Immature natural killer cell (primary cell): ENCODE measurements around the gene ADPRH. TPM values are rescaled to one million over a fixed set of nuclear protein-coding genes. Genes with fewer than 3 reads are reported as not detected.
"Not testable (repeated sequence)": the region's sequence is repeated elsewhere in the genome, so short reads cannot be mapped to it uniquely, and the experiment has no call there.

Experiments used
- DNase-seq, 3 donors: peaks; one replicate each; pipeline ENCODE4 v3.0.0; 2022; ENCODE audit warnings: mixed read lengths in 1 of 3
- H3K27ac Mint-ChIP-seq, 6 donors: one replicate each; pipeline ENCODE4 v1.8.0; 2020; ENCODE audit warnings: mixed read lengths in 6 of 6, mild to moderate bottlenecking in 5 of 6, inconsistent platforms in 4 of 6, moderate library complexity in 3 of 6
- H3K27me3 Mint-ChIP-seq, 3 donors: one replicate each; pipeline ENCODE4 v1.8.0; 2020 to 2021; ENCODE audit warnings: low read depth in 3 of 3, mild to moderate bottlenecking in 3 of 3, mixed read lengths in 3 of 3, moderate library complexity in 3 of 3, inconsistent platforms in 1 of 3
- H3K36me3 Mint-ChIP-seq, 3 donors: one replicate each; pipeline ENCODE4 v1.8.0; 2020; ENCODE audit warnings: mixed read lengths in 3 of 3, inconsistent platforms in 2 of 3, mild to moderate bottlenecking in 2 of 3
- H3K4me1 Mint-ChIP-seq, 2 donors: one replicate each; pipeline ENCODE4 v1.8.0; 2020; ENCODE audit warnings: inconsistent platforms in 2 of 2, mild to moderate bottlenecking in 2 of 2, mixed read lengths in 2 of 2, moderate library complexity in 1 of 2
- H3K4me3 Mint-ChIP-seq, 5 donors: one replicate each; pipeline ENCODE4 v1.8.0; 2020; ENCODE audit warnings: mild to moderate bottlenecking in 5 of 5, mixed read lengths in 5 of 5, inconsistent platforms in 3 of 5, moderate library complexity in 3 of 5
- H3K9me3 Mint-ChIP-seq, 6 donors: one replicate each; pipeline ENCODE4 v1.8.0; 2020; ENCODE audit warnings: mild to moderate bottlenecking in 6 of 6, mixed read lengths in 6 of 6, inconsistent platforms in 4 of 6, moderate library complexity in 3 of 6
- polyA plus RNA-seq, 3 donors: library from polyadenylated mRNA; unstranded; fragments of 300-500 nt; fragmentation: Illumina TruSeq; gene quantifications; one replicate each; pipeline ENCODE4 v1.2.3, GENCODE V29; 2021

ADPRH gene
- polyA plus RNA-seq, 3 donors from 2014 or later: 7.5 to 13.9 (median 9.4) TPM

DNA sequence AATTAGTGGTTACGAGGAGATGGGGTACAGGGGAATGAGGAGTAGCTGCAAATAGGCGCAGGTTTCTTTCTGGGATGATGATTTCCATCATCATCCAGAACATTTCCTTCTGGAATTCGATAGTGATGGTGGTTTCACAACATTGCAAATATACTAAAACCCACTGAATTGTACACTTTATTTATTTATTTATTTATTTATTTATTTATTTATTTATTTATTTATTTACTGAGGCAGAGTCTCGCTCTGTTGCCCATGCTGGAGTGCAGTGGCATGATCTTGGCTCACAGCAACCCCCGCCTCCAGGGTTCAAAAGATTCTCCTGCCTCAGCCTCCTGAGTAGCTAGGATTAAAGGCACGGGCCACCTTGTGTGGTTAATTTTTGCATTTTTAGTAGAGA lies 26.4 kb upstream of the ADPRH start:
- DNase-seq, H3K4me1 Mint-ChIP-seq, H3K36me3 Mint-ChIP-seq, H3K27ac Mint-ChIP-seq, H3K4me3 Mint-ChIP-seq, H3K9me3 Mint-ChIP-seq, H3K27me3 Mint-ChIP-seq: not testable (repeated sequence)

DNA sequence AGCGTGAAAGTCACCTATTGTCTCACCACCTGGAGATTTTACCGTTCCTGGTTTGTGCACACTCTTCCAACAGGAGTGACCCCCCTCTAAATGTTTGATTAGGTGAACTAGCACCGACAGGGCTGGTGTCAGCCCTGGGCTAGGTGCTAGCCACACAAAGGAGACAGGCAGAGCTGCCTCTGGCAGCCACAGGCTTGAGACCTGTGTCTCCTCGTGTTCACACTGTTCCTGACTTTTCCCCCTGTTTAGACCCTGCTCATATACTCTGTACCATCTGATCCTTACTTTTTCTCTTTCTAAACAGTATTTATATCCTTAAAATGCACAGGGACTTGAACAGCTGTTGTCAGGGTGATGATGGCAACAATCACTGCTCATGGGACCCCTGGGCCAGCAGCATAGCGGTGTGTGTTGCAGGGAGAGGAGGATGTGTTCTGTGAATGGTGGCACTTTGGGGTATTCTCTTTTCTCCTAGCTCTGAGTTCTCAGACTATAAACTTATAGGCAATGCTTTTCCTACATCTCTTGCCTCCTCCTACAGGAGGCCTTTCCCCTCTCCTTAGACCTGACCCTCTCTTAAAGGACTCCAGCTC lies 25.4 kb upstream of the ADPRH start:
- Mint-ChIP-seq H3K4me3 (no peak overlapping the region), H3K4me1 (no peaks in the 10 kb centered on the region), H3K27me3 (peaks cover 0 to 2% (median 2%) of the 10 kb centered on the region in 3 donors), H3K36me3 (no peaks in the 10 kb centered on the region), H3K27ac (no peak overlapping the region), H3K9me3 (no peaks in the 10 kb centered on the region)
- DNase-seq: no peak

DNA sequence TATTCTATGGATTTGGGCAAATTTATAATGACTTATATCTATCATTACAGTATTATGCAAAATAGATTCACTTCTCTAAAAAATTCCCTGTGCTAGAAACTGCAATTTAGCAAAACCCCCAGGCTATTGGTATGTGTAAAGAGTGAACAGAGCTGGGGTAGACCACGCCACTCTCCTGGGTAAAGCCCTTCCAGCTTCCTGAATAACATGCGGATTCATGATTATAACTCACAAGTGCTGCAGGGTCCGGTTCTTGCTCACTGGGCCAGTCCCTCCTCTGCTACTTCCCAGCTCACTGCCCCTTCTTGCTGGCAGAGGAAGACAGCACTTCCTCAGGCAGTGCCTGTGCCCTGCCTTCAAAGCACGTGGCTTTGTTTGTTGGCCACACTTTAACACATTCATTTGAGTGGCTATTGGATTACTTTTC lies 24.0 kb upstream of the ADPRH start:
- no peak overlapping the region for H3K27ac Mint-ChIP-seq
- DNase-seq: no peak
- no peaks in the 10 kb centered on the region for H3K36me3 Mint-ChIP-seq

DNA sequence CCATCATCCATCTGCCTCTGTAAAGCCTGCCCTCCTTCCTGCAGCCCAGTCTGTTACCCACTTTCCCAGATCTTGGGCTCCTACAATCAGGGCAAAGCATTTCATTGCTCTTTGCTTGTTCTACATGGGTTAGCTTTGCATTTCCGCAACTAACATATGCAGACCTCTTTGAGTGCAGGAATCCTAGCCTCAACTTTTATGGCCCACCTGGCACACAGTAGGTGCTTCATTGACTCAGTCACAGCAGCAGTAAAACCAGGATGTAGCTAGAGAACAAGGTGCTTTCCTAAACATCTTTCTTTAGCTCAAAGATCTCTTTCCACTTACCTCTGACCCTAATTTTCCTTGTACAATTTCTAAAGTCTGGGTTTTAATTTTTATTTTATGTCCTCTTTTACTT lies 23.4 kb upstream of the ADPRH start:
- DNase-seq: no peak
- Mint-ChIP-seq H3K4me1 (no peaks in the 10 kb centered on the region), H3K27me3 (peaks cover 0 to 5% (median 2%) of the 10 kb centered on the region in 3 donors)

More for the DNA sequence above, 24.0 kb upstream of the ADPRH start:
- Mint-ChIP-seq H3K4me1 (no peaks in the 10 kb centered on the region), H3K27me3 (peaks cover 0 to 3% (median 2%) of the 10 kb centered on the region in 3 donors), H3K4me3 (no peak overlapping the region), H3K9me3 (no peaks in the 10 kb centered on the region)

DNA sequence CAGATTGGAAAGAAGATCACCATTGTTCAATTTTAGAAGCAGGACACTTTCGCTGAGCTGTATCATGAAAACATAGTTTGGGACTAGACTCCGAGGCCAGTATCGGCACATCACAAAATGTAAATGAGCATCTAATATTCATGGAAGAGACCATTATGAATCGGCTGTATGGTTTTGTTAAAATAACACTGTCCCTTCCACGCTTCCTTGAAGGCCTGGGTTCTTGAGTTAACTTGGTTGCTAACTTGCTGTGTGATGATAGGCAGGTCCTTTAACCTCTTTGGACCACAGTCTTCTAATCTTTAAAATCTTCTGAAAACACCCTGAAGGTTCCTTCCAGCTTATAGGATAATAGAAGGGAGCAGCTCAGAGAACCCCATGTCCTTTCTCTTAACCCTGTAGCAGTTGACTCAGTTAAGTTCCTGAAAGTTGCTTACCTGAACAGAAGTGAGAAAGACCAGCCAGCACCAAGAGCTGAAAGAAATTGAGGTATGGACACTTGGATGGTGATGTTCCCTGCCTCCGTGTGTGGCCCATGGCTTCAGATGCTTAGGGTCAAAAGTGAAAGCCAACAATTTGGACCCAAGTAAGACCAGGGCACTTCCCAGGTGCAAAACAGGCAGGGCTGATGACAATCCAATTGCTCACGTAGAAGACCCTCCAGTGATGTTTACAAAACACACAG lies 22.0 kb upstream of the ADPRH start:
- peaks cover 0 to 2% (median 0%) of the 10 kb centered on the region in 6 donors for H3K9me3 Mint-ChIP-seq
- H3K27me3 Mint-ChIP-seq: peaks cover 0 to 5% (median 2%) of the 10 kb centered on the region in 3 donors
- no peak for DNase-seq
- no peak overlapping the region for H3K27ac Mint-ChIP-seq
- H3K4me3 Mint-ChIP-seq: no peak overlapping the region
- no peaks in the 10 kb centered on the region for H3K4me1 Mint-ChIP-seq
- H3K36me3 Mint-ChIP-seq: no peaks in the 10 kb centered on the region

More for the DNA sequence above, 23.4 kb upstream of the ADPRH start:
- Mint-ChIP-seq H3K9me3 (no peaks in the 10 kb centered on the region), H3K4me3 (no peak overlapping the region), H3K27ac (no peak overlapping the region), H3K36me3 (no peaks in the 10 kb centered on the region)

DNA sequence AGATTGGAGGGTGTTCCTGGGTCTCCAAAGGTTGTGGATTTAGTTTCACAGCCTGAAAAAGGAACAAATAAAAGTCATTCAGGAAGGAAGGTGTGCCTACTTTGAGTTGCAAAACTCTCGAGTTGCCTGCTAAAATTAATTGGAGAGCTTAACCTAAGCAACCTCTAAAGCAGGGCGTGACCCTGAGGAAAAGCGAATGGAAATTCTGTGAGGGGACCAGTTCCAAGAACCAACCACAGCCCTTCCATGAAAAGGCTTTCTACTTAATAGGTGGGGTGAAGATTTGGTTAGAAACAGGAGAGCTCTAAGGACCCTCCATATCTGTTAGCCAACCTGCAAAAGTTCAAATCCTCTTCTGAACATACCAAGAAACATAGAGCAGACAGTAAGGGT lies 21.4 kb upstream of the ADPRH start:
- Mint-ChIP-seq H3K27ac (no peak overlapping the region), H3K36me3 (no peaks in the 10 kb centered on the region), H3K27me3 (peaks cover 0 to 5% (median 2%) of the 10 kb centered on the region in 3 donors), H3K4me3 (no peak overlapping the region), H3K4me1 (no peaks in the 10 kb centered on the region), H3K9me3 (peaks cover 0 to 2% (median 0%) of the 10 kb centered on the region in 6 donors)
- DNase-seq: no peak

DNA sequence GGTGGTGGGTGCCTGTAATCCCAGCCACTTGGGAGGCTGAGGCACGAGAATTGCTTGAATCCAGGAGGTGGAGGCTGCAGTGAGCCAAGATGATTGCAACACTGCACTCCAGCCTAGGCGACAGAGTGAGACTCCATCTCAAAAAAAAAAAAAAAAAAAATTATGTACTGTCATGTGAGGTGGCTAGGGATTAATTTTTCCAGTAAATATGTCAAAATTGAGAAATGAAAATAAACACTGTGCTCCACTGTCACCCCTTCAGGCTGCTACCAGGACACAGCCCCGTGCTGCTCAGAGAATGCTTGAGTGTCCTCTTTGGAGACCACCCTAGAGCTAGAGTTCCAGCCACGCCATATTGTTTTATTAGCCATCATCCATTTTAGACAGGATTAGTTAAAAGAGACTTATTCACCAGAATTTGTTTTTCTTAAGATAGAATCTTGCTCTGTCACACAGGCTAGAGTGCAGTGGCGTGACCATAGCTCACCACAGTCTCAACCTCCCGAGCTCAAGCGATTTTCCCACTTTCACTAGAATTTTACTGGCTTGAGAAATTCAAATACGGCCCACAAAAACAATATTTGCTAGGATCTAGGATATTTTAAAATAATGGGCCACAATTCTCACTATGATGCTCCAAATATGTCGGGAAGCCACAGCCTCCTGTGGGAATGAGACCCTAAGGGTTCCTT lies 20.5 kb upstream of the ADPRH start:
- Mint-ChIP-seq H3K4me1 (no peaks in the 10 kb centered on the region), H3K4me3 (no peak overlapping the region), H3K27ac (no peak overlapping the region), H3K36me3 (no peaks in the 10 kb centered on the region), H3K9me3 (peaks cover 0 to 2% (median 0%) of the 10 kb centered on the region in 6 donors), H3K27me3 (peaks cover 0 to 7% (median 2%) of the 10 kb centered on the region in 3 donors)
- no peak for DNase-seq

DNA sequence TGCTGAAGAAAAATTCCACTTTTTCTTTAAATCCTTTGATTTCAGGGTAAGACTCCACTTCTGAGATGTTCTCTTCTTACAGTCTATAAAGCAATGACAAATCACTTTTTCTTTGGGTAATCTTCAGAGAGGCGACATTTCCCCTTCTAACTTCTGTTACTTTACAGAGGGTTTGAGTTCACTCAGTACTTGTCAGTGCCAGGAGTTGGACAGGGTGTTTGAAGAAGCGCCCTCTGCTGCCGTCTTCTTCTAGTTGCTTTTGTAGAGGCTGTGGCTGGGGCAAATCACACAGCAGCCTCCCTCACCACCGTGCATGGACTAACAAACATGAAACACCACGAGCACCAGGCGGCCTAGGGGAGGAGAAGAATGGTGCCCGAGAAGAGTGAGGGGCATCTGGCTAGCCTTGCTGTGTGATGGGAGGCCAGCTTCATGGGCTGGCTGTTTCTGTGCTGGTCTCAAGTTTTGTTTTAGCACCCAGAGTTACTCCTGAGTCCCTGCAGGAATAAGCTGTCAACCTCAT lies 19.8 kb upstream of the ADPRH start, which contains the start of gene CD80:
Gene CD80, minus strand, starts transcription at position 174 of the 523 bp plus-strand sequence. CDS start 1,886 bp downstream, outside the sequence.
- peak; percentile 13 to 36 (median 31) for DNase-seq
- peaks cover 0 to 7% (median 2%) of the 10 kb centered on the region in 3 donors for H3K27me3 Mint-ChIP-seq
- peak within 1 kb of the TSS in 1 of 5 donors; percentile 27 for H3K4me3 Mint-ChIP-seq
- H3K27ac Mint-ChIP-seq: no peak within 1 kb of the TSS
- peaks cover 0 to 2% (median 0%) of the 10 kb centered on the region in 6 donors for H3K9me3 Mint-ChIP-seq
- H3K36me3 Mint-ChIP-seq: no peaks in the 10 kb centered on the region
- H3K4me1 Mint-ChIP-seq: no peaks in the 10 kb centered on the region

DNA sequence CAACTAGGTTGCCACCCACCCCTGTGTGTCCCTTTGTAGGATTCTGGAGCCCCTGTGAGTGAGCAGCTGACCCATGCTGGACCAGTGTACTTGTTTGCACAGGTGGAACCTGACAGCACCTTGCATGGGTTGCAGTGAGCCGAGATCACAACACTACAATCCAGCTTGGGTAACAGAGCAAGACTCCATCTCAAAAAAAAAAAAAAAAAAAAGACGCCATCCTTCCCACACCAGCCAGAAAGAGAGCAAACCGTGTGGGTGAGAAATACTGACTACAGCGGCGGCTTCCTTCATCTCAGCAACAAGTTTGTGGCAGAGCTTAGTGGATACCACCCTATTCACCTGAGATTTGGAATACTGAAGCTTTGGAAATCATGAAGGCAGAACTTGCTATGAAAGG lies 19.1 kb upstream of the ADPRH start:
- Mint-ChIP-seq H3K36me3 (no peaks in the 10 kb centered on the region), H3K4me3 (no peak overlapping the region), H3K27me3 (peaks cover 0 to 9% (median 0%) of the 10 kb centered on the region in 3 donors), H3K9me3 (peaks cover 0 to 2% (median 0%) of the 10 kb centered on the region in 6 donors), H3K27ac (no peak overlapping the region), H3K4me1 (no peaks in the 10 kb centered on the region)
- no peak for DNase-seq

DNA sequence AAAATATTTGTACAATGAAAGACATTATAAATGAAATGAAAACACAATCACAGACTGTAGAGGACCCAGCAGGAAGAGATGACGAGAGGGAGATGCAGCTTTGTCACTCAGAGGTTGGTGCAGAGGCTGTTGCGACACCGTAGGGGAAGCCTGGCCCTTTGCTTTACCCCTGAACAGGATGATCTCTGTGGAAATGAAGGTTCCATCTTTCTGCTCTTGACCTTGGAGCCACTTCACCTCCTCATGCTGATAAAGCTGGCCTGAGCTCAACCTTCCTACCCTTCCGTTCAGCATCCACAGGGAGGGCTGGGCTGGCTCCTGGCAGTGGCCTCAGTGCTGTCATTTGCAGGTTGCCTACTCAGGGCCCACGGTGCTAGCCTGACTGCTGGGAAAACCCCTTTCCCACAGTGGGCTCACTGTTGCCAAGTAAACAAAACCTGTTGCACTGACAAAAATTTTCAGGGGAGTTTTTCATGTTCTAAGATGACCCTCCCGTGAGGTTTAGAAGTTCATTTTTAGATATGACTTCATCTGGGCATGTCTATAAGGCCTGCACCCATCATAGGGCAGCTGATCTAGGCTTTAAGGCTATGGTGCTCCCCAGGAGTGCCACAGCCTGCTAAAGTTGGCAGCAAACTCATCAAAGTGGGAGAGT lies 16.9 kb upstream of the ADPRH start:
- H3K4me3 Mint-ChIP-seq: no peak overlapping the region
- peak; percentile 13 to 30 (median 15) for DNase-seq
- H3K9me3 Mint-ChIP-seq: peaks cover 0 to 2% (median 0%) of the 10 kb centered on the region in 6 donors
- H3K36me3 Mint-ChIP-seq: no peaks in the 10 kb centered on the region
- H3K4me1 Mint-ChIP-seq: no peaks in the 10 kb centered on the region
- peak overlapping the region in 3 of 6 donors; percentile 35 to 77 (median 64) for H3K27ac Mint-ChIP-seq
- peaks cover 0 to 7% (median 2%) of the 10 kb centered on the region in 3 donors for H3K27me3 Mint-ChIP-seq

DNA sequence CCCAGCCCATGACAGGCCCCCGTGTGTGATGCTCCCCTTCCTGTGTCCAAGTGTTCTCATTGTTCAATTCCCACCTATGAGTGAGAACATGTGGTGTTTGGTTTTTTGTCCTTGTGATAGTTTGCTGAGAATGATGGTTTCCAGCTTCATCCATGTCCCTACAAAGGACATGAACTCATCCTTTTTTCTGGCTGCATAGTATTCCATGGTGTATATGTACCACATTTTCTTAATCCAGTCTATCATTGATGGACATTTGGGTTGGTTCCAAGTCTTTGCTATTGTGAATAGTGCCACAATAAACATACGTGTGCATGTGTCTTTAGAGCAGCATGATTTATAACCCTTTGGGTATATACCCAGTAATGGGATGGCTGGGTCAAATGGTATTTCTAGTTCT lies 16.0 kb upstream of the ADPRH start:
- H3K4me1 Mint-ChIP-seq, H3K27ac Mint-ChIP-seq: not testable (repeated sequence)

DNA sequence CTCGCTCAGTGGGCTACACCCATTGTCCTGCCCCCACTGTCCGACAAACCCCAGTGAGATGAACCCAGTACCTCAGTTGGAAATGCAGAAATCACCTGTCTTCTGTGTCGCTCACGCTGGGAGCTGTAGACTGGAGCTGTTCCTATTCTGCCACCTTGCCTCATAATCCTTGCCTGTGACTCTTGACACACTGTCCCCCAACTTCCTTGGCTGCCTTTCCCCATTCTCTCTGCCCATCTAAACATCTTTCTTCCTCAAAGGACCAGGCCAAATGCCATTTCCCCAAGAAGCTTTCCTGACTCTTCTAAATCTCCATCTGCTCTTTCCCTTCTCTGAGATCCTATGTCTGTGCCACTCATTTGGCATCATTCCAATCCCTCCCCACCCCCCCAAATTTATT lies 10.1 kb upstream of the ADPRH start:
- Mint-ChIP-seq H3K9me3 (no peaks in the 10 kb centered on the region), H3K36me3 (no peaks in the 10 kb centered on the region), H3K4me3 (no peak overlapping the region), H3K4me1 (no peaks in the 10 kb centered on the region), H3K27ac (no peak overlapping the region), H3K27me3 (peaks cover 2 to 11% (median 2%) of the 10 kb centered on the region in 3 donors)
- DNase-seq: no peak

More for the DNA sequence above, 16.0 kb upstream of the ADPRH start:
- H3K4me3 Mint-ChIP-seq, H3K36me3 Mint-ChIP-seq, H3K27me3 Mint-ChIP-seq, H3K9me3 Mint-ChIP-seq, DNase-seq: not testable (repeated sequence)

DNA sequence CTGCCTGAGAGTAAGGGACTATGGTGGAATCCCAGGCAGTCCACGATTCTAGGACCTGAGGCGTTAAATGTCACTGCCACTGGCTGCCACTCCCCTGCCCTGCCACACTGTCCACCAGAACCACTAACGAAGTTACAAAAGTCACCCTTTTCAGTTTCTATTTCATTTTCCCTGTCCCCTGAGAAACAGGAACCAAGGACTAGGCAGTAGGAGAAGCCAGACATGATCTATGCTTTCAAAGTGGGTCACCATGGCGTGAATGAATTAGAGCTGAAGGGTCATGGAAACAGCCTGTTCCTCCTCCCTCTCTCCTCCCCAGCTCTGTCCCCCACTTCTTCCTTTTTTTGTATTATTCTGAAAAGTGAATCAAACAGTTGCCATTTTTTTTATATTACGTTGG lies 9.1 kb upstream of the ADPRH start:
- H3K27me3 Mint-ChIP-seq: peaks cover 2 to 9% (median 2%) of the 10 kb centered on the region in 3 donors
- H3K4me1 Mint-ChIP-seq: no peaks in the 10 kb centered on the region
- no peak for DNase-seq
- H3K9me3 Mint-ChIP-seq: no peaks in the 10 kb centered on the region
- peak overlapping the region in 1 of 6 donors; percentile 6 for H3K27ac Mint-ChIP-seq
- H3K4me3 Mint-ChIP-seq: no peak overlapping the region
- no peaks in the 10 kb centered on the region for H3K36me3 Mint-ChIP-seq
